K562 (cell line): ENCODE measurements around the gene FETUB. TPM values are rescaled to one million over a fixed set of nuclear protein-coding genes. Genes with fewer than 3 reads are reported as not detected.

Experiments
- BRF2 ChIP-seq: IDR thresholded peaks from 3 replicates; pipeline ENCODE4 v1.6.1; 2011; ENCODE audit warnings: borderline replicate concordance, mild to moderate bottlenecking; ENCODE audit not compliant: insufficient read length, insufficient read depth
- CXXC5 ChIP-seq: fragments of 250-450 bp; sonication (Bioruptor Pico); IDR thresholded peaks from 2 replicates; pipeline ENCODE4 v1.8.0; 2022; ENCODE audit warnings: inconsistent platforms, mild to moderate bottlenecking, moderate library complexity
- ELF4 ChIP-seq: fragments of 450-650 bp; formaldehyde crosslinking; IDR thresholded peaks from 2 replicates; pipeline ENCODE4 v1.4.0; 2022; ENCODE audit warnings: missing genetic modification characterization
- FOS ChIP-seq: IDR thresholded peaks from 3 replicates; pipeline ENCODE4 v1.6.1; 2011; ENCODE audit not compliant: insufficient read length; ENCODE audit errors: extremely low read depth
- HEY1 ChIP-seq: fragments of 250-450 bp; sonication (Bioruptor Pico); IDR thresholded peaks from 2 replicates; pipeline ENCODE4 v1.5.0; 2020; ENCODE audit warnings: mild to moderate bottlenecking, moderate library complexity, borderline replicate concordance
- KHSRP ChIP-seq: fragments of 450-650 bp; IDR thresholded peaks from 2 replicates; pipeline ENCODE4 v1.6.1; 2017
- MTA2 ChIP-seq: fragments of 450-650 bp; IDR thresholded peaks from 2 replicates; pipeline ENCODE4 v1.6.1; 2016; ENCODE audit warnings: low read depth
- NCOA2 ChIP-seq, 2 experiments: fragments of 450-650 bp; IDR thresholded peaks; 2 replicates each; pipeline ENCODE4 v1.6.1; 2018; ENCODE audit warnings: mild to moderate bottlenecking in 2 of 2, moderate library complexity in 1 of 2; ENCODE audit not compliant: partially characterized antibody in 2 of 2
- NEUROD1 ChIP-seq: fragments of 150-350 bp; IDR thresholded peaks from 2 replicates; pipeline ENCODE4 v1.6.1; 2014; ENCODE audit warnings: borderline replicate concordance, low read length, low read depth; ENCODE audit not compliant: partially characterized antibody
- NFYB ChIP-seq: IDR thresholded peaks from 2 replicates; pipeline ENCODE4 v1.6.1; 2011; ENCODE audit warnings: mild to moderate bottlenecking, moderate library complexity; ENCODE audit not compliant: insufficient read length; ENCODE audit errors: extremely low read depth
- PRDM10 ChIP-seq: fragments of 450-650 bp; IDR thresholded peaks from 2 replicates; pipeline ENCODE4 v1.6.1; 2018; ENCODE audit not compliant: partially characterized antibody
- RB1 ChIP-seq: fragments of 450-650 bp; IDR thresholded peaks from 2 replicates; pipeline ENCODE4 v1.6.1; 2017; ENCODE audit warnings: low read depth, mild to moderate bottlenecking
- RBM17 ChIP-seq: fragments of 200-400 bp; formaldehyde crosslinking; IDR thresholded peaks from 2 replicates; pipeline ENCODE4 v1.6.1; 2017; ENCODE audit warnings: low read depth, mild to moderate bottlenecking, low read length, borderline replicate concordance
- RFX5 ChIP-seq: IDR thresholded peaks from 2 replicates; pipeline ENCODE4 v1.6.1; 2011; ENCODE audit warnings: low read depth, mild to moderate bottlenecking, improper control_type of control experiment, low read length
- TBL1XR1 ChIP-seq, 2 experiments: IDR thresholded peaks; 2 replicates each; pipeline ENCODE4 v1.6.1; 2012; ENCODE audit warnings: improper control_type of control experiment in 2 of 2, low read length in 2 of 2, mild to moderate bottlenecking in 1 of 2
- XRCC5 ChIP-seq: fragments of 200-400 bp; formaldehyde crosslinking; IDR thresholded peaks from 2 replicates; pipeline ENCODE4 v1.6.1; 2017; ENCODE audit warnings: low read depth, mild to moderate bottlenecking, low read length
- ZBTB34 ChIP-seq: fragments of 250-450 bp; sonication (Bioruptor Pico); IDR thresholded peaks from 2 replicates; pipeline ENCODE4 v1.8.0; 2021; ENCODE audit warnings: mild to moderate bottlenecking, moderate library complexity
- polyA plus RNA-seq, 8 experiments: library from polyadenylated mRNA; depleted of rRNA in 4 of 8; stranded (reverse) in 5 of 8; unstranded in 3 of 8; fragments of >200 nt; fragmentation: Nextera tagmentation in 2 of 8; fragmentation: Illumina TruSeq in 1 of 8; extraction: Ambion mirVana in 2 of 8; extraction: Trizol in 1 of 8; gene quantifications; 2 replicates each; pipeline versions ENCODE4 v1.2.1 to v1.2.3, GENCODE V29; 2011 to 2014; ENCODE audit warnings: inconsistent platforms in 1 of 8, missing spikeins in 1 of 8
- total RNA-seq, 7 experiments: library from RNA; depleted of rRNA in 6 of 7; stranded (reverse); fragments of >200 nt in 6 of 7; fragmentation: Illumina TruSeq in 2 of 7; extraction: Trizol in 2 of 7; gene quantifications; 2 replicates each; pipeline versions ENCODE4 v1.2.1 to v1.2.3, GENCODE V29; 2011 to 2021; ENCODE audit warnings: low replicate concordance in 1 of 7
- TF ChIP-seq, protein P1 (sequence below): fragments of 250-450 bp; sonication (Bioruptor Pico); IDR thresholded peaks from 2 replicates; pipeline ENCODE4 v1.4.0; 2020; ENCODE audit warnings: borderline replicate concordance

The FETUB gene
- total and polyA plus RNA-seq, 9 of the 15 experiments (the other 6 are each of a cell fraction or from before 2014, with no cell fraction given), result not detected

DNA sequence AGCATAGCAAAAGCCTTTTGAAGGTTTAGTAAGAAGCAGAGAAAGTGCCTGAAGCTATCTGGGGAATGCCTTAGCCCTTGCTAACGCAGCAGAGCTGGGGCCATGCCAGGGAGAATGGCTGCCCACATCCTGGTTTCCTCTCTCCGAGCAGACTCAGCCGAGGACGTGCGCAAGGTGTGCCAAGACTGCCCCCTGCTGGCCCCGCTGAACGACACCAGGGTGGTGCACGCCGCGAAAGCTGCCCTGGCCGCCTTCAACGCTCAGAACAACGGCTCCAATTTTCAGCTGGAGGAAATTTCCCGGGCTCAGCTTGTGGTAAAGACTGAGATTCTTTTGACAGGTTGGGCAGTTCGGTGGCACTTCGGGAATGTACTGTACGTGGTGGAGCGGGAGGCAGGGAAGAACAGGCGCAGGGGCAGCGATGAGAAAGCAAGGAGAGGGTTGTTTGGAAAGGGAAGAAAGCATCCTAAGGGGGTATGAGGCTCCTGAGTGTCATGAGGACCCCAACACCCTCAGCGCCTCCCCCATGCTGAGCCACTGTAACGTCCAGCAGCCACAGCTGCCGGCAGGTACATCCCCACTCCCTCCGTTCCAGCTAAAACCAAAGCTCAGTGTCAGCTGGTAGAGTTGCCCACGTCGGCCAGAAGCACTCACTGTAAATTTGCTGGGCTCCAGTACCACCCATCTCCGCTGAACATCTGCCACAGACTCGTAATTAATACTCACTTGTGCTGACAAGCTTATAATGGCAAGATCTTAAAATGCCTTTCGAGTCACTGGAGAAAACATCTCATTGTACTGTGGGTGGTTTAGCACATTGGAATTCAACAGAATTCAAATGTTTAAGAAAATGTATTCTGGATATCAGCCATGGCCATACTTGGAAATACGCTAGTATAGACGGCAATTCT is 22.9 kb upstream of the FETUB start (continued):
- TF ChIP-seq ZBTB34 (CRISPR knock-in tag) (no peak), RBM17 (no peak), MTA2 (no peak), NFYB (no peak), KHSRP (no peak), HEY1 (CRISPR knock-in tag) (no peak), ELF4 (CRISPR knock-in tag) (peak; percentile 19; the same call in 1 of the 2 replicates), BRF2 (no peak), RFX5 (no peak), NEUROD1 (no peak), CXXC5 (peak; percentile 40; the same call in 1 of the 2 replicates), PRDM10 (no peak), XRCC5 (0 out of 2 replicates have a peak, but pooled peaks have one; percentile 49), FOS (no peak), RB1 (peak; percentile 55; the same call in 1 of the 2 replicates), TBL1XR1 (IDR thresholded peaks at IDR 0.05; ENCODE audit: low read length in 2 of 2) (no peak), NCOA2 (IDR thresholded peaks at IDR 0.05; ENCODE audit: partially characterized antibody in 2 of 2) (no peak)
- TF ChIP-seq, protein P1, sequence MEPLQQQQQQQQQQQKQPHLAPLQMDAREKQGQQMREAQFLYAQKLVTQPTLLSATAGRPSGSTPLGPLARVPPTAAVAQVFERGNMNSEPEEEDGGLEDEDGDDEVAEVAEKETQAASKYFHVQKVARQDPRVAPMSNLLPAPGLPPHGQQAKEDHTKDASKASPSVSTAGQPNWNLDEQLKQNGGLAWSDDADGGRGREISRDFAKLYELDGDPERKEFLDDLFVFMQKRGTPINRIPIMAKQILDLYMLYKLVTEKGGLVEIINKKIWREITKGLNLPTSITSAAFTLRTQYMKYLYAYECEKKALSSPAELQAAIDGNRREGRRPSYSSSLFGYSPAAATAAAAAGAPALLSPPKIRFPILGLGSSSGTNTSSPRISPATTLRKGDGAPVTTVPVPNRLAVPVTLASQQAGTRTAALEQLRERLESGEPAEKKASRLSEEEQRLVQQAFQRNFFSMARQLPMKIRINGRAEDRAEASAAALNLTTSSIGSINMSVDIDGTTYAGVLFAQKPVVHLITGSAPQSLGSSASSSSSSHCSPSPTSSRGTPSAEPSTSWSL, result no peak
